Type B pancreatic cell (in vitro differentiated cells): ENCODE data around the gene PXDC1. TPM values are rescaled to one million over a fixed set of nuclear protein-coding genes. Genes with fewer than 3 reads are reported as not detected.

Source experiments
- DNase-seq: peaks from one replicate; pipeline ENCODE4 v3.0.0; 2021; ENCODE audit warnings: mixed read lengths; ENCODE audit not compliant: unreplicated experiment; ENCODE audit errors: extremely low spot score
- H3K27ac Mint-ChIP-seq: 2 replicates; pipeline ENCODE4 v1.8.0; 2021; ENCODE audit warnings: mild to moderate bottlenecking, mixed read lengths
- H3K27me3 Mint-ChIP-seq: 2 replicates; pipeline ENCODE4 v1.8.0; 2021; ENCODE audit warnings: mixed read lengths
- H3K36me3 Mint-ChIP-seq: 2 replicates; pipeline ENCODE4 v1.8.0; 2021; ENCODE audit warnings: mixed read lengths
- H3K4me1 Mint-ChIP-seq: one replicate; pipeline ENCODE4 v1.8.0; 2021; ENCODE audit warnings: mixed read lengths; ENCODE audit not compliant: unreplicated experiment
- H3K4me3 Mint-ChIP-seq: 2 replicates; pipeline ENCODE4 v1.8.0; 2021; ENCODE audit warnings: mild to moderate bottlenecking, mixed read lengths
- H3K9me3 Mint-ChIP-seq: 2 replicates; pipeline ENCODE4 v1.8.0; 2021; ENCODE audit warnings: mixed read lengths
- long read RNA-seq: library from polyadenylated mRNA; unstranded; transcript quantifications from one replicate; pipeline ENCODE4 v2.0.0, GENCODE V29; 2020
- total RNA-seq: library from RNA; stranded (reverse); gene quantifications from 2 replicates; pipeline ENCODE4 v1.2.1, GENCODE V29; 2021; ENCODE audit warnings: low replicate concordance
- TF ChIP-seq, protein P1 (sequence below): fragments of 200-600 bp; sonication (generic); conservative IDR thresholded peaks from 2 replicates; pipeline ENCODE4 v1.5.0; 2021; ENCODE audit warnings: antibody characterized with exemption, mild to moderate bottlenecking

Gene PXDC1, protein sequence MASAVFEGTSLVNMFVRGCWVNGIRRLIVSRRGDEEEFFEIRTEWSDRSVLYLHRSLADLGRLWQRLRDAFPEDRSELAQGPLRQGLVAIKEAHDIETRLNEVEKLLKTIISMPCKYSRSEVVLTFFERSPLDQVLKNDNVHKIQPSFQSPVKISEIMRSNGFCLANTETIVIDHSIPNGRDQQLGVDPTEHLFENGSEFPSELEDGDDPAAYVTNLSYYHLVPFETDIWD
- total RNA-seq: 23.6 and 57.2 TPM in 2 replicates
- long read RNA-seq, partial matches to known transcripts: 1 of 7 reads
- long read RNA-seq, other reads (novel, unspliced or antisense): 5 of 7 reads

DNA sequence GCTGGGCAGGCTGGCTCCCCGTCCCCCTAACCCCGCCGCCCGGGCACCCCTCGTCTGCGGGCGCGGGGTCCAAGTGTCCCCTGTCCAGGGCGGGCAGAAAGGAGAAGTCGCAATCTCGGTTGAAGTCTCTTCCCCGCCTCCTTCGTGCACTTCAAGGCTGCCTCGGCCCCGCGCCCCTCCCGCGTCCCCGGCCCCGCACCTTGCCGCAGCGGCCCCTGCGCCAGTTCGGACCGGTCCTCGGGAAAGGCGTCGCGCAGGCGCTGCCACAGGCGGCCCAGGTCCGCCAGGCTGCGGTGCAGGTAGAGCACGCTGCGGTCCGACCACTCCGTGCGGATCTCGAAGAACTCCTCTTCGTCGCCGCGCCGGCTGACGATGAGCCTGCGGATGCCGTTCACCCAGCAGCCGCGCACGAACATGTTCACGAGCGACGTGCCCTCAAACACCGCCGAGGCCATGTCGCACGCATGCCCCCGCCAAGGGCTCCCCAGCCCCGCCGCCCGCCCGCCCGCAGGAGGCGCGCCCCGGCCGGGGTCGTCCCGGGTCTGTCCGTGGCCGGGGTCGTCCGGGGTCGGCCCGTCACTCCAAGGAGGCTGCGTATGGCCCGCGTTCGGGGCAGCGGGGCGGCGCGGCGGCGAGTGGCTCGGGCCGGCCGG is at the start of gene PXDC1:
Gene PXDC1, minus strand, starts transcription at position 637 of the 653 bp plus-strand sequence. Its CDS starts 182 bp downstream, at position 455.
- Mint-ChIP-seq H3K27ac (peak within 1 kb of the TSS; percentile 98), H3K4me1 (peaks cover 38% of the 10 kb centered on the region)
- TF ChIP-seq, protein P1, sequence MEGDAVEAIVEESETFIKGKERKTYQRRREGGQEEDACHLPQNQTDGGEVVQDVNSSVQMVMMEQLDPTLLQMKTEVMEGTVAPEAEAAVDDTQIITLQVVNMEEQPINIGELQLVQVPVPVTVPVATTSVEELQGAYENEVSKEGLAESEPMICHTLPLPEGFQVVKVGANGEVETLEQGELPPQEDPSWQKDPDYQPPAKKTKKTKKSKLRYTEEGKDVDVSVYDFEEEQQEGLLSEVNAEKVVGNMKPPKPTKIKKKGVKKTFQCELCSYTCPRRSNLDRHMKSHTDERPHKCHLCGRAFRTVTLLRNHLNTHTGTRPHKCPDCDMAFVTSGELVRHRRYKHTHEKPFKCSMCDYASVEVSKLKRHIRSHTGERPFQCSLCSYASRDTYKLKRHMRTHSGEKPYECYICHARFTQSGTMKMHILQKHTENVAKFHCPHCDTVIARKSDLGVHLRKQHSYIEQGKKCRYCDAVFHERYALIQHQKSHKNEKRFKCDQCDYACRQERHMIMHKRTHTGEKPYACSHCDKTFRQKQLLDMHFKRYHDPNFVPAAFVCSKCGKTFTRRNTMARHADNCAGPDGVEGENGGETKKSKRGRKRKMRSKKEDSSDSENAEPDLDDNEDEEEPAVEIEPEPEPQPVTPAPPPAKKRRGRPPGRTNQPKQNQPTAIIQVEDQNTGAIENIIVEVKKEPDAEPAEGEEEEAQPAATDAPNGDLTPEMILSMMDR: no peak

DNA sequence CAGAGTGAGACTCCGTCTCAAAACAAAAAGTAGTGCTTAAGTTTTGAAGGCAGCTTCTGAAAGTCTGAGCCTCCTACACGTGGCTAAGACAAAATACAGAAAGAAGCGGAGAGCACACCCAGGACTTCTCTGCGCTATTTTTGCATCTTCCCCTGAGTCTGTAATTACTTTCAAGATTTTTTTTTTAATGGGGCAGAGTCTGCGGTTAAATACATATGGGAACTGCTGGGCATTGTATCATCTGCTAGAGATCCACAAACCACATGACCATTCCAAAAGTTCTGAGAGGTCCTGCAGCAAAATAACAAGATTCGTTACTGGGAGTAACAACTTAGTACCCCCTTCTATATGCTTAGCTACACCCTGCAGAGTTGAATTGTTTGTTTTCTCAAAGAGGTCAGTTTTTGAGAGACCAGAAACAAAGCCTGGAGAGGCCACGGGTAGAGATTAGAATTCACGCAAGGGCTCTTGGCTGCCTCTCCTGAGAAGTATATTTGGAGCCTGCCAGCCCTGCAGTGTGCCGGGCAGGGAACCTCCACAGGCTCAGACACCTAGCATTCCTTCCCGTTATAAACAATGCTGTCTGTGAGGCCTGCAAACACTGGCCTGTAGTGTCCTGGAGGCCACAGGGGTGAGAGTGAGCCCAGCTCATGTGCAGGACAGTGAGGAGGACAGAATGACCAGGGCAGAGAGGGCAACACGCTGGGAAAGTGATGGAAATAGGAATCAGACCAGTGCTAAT is 49.5 kb upstream of the PXDC1 start:
- H3K4me3 Mint-ChIP-seq: no peak overlapping the region
- peak overlapping the region; percentile 14 for H3K27ac Mint-ChIP-seq
- peaks cover 53% of the 10 kb centered on the region for H3K4me1 Mint-ChIP-seq

More for the DNA sequence above, at the start of gene PXDC1:
- no peak for DNase-seq
- Mint-ChIP-seq H3K4me3 (peak within 1 kb of the TSS; percentile 88), H3K36me3 (peaks cover 15% of the 10 kb centered on the region), H3K27me3 (peaks cover 8% of the 10 kb centered on the region), H3K9me3 (no peaks in the 10 kb centered on the region)

DNA sequence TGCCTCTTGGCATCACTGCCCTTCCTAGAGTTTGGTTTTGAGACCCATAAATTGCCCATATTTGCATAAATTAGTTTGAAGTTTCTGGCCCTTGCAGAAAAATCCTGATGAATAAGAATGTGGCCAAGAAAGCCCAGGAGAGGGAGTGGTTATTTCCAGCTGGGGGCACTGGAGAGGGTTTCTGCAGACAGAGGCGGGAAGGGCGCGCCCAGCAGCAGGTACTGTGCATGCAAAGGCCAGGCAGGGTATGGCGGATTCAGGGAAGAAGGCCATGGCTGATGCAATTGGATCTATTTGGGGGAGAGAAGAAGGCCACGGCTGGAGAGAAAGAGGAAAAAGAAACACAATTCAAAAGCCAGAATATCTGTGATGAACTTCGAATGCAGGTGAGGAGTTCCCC is 48.2 kb upstream of the PXDC1 start:
- no peak overlapping the region for H3K27ac Mint-ChIP-seq
- no peak for DNase-seq
- TF ChIP-seq, protein P1: no peak
- no peak overlapping the region for H3K4me3 Mint-ChIP-seq
- H3K9me3 Mint-ChIP-seq: peaks cover 8% of the 10 kb centered on the region
- H3K27me3 Mint-ChIP-seq: no peaks in the 10 kb centered on the region
- peaks cover 4% of the 10 kb centered on the region for H3K36me3 Mint-ChIP-seq
- H3K4me1 Mint-ChIP-seq: peaks cover 55% of the 10 kb centered on the region

More for the DNA sequence above, 49.5 kb upstream of the PXDC1 start:
- DNase-seq: no peak
- peaks cover 4% of the 10 kb centered on the region for H3K36me3 Mint-ChIP-seq
- no peaks in the 10 kb centered on the region for H3K27me3 Mint-ChIP-seq
- H3K9me3 Mint-ChIP-seq: peaks cover 8% of the 10 kb centered on the region
- TF ChIP-seq, protein P1: no peak

DNA sequence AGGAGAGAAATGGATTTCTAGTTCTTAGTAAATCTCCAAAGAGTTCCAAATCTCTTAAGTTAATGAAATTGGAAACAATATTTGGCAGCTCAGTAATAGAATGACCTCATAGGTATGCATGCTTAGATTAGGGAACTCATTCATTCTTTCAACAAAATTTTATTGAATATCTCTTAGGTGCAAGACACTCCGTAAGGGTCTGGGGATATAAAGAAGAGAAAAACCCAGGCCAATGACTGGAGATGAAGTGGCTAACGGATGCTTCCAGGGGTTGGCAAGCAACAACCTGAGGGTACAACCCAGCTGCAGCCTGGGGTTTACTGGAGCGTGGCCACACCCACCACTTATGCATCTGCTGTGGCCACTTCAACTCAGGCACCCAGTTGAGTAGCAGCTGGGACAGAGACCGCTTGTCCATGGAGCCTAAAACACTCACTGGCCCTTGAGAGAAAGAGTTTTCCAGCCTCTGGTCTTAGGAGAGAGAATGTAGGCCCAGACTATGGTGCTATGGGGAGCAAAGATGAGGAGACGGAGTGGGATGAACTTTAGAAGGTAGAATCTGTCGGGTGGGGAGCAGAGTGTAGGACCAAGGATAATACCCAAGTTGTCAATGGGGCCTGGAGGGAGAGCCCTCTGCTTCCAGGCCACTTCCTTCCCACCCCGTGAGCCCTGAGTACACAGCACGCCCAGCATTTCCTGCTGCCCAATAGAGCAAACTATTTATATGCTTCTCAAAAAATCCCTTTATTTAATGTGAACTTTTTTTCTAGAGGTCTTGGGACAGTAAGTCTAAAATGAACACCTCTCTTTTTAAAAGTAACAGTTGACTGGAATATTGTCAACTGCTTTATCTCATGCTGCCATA is 46.8 kb upstream of the PXDC1 start:
- TF ChIP-seq, protein P1: no peak
- peak overlapping the region; percentile 91 for H3K27ac Mint-ChIP-seq
- no peak for DNase-seq
- peaks cover 46% of the 10 kb centered on the region for H3K4me1 Mint-ChIP-seq
- H3K9me3 Mint-ChIP-seq: no peaks in the 10 kb centered on the region
- no peaks in the 10 kb centered on the region for H3K36me3 Mint-ChIP-seq
- no peaks in the 10 kb centered on the region for H3K27me3 Mint-ChIP-seq
- H3K4me3 Mint-ChIP-seq: no peak overlapping the region
